Ovary (tissue), 3 donors: ENCODE results near the gene SLC25A47.

Source experiments
- EP300 ChIP-seq: sonication (generic); formaldehyde crosslinking; IDR thresholded peaks from one replicate; pipeline ENCODE4 v1.6.1; 2017; ENCODE audit warnings: antibody characterized with exemption
- POLR2A ChIP-seq: fragments of 450-650 bp; IDR thresholded peaks from one replicate; pipeline ENCODE4 v1.6.1; 2017; ENCODE audit warnings: antibody characterized with exemption, mild to moderate bottlenecking, moderate library complexity
- TF ChIP-seq, protein P1 (sequence below), 3 donors: fragments of 450-650 bp in 2 of 3; fragments of 200-600 bp in 1 of 3; IDR thresholded peaks; one replicate each; pipeline versions ENCODE4 v1.5.1 to v1.8.0; 2016 to 2022; ENCODE audit warnings: antibody characterized with exemption in 3 of 3, mild to moderate bottlenecking in 1 of 3
- donor health status: DM: no; HTN: no; CAD: no.

DNA sequence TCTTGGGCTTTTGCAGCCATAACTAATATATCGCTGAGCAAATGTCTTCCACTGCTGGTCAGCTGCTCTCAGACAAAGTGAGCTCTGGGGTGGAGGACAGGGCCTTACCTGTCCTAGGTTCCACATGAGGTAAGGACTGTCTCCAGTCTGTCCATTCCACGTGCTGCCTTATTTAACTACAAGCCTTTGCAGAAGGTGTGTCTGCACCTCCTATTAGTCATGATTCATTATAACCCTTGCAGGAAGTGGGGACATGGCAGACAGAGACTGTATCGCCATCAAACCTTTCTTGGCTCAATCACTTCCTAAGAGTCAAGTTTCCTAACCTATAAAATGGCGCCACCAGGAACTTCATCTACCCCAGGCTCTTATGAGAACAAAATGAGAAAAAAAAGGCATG, 46.9 kb downstream of the SLC25A47 start:
- TF ChIP-seq EP300 (no peak), POLR2A (no peak)
- TF ChIP-seq, protein P1, sequence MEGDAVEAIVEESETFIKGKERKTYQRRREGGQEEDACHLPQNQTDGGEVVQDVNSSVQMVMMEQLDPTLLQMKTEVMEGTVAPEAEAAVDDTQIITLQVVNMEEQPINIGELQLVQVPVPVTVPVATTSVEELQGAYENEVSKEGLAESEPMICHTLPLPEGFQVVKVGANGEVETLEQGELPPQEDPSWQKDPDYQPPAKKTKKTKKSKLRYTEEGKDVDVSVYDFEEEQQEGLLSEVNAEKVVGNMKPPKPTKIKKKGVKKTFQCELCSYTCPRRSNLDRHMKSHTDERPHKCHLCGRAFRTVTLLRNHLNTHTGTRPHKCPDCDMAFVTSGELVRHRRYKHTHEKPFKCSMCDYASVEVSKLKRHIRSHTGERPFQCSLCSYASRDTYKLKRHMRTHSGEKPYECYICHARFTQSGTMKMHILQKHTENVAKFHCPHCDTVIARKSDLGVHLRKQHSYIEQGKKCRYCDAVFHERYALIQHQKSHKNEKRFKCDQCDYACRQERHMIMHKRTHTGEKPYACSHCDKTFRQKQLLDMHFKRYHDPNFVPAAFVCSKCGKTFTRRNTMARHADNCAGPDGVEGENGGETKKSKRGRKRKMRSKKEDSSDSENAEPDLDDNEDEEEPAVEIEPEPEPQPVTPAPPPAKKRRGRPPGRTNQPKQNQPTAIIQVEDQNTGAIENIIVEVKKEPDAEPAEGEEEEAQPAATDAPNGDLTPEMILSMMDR (IDR thresholded peaks at IDR 0.05), result no peak
